Neutrophil (primary cell): Measurements from ENCODE around the gene STXBP5.
A peak's percentile ranks its signal among the peaks of the same experiment; 100 is the strongest.

Experiments
- H3K27ac ChIP-seq: fragments of 200-600 bp; sonication (generic); 2 replicates; pipeline ENCODE4 v1.5.1; 2016; ENCODE audit warnings: mild to moderate bottlenecking, moderate library complexity
- H3K27me3 ChIP-seq: fragments of 200-600 bp; sonication (generic); 2 replicates; pipeline ENCODE4 v1.6.0; 2016; ENCODE audit warnings: mild to moderate bottlenecking
- H3K36me3 ChIP-seq: fragments of 200-600 bp; sonication (generic); 2 replicates; pipeline ENCODE4 v1.5.1; 2017
- H3K4me1 ChIP-seq, 2 experiments: fragments of 200-600 bp in 1 of 2; sonication (generic) in 1 of 2; 1 replicate in 1 of 2; 2 replicates in 1 of 2; pipeline versions ENCODE4 v1.5.1 to v1.6.1; 2013 to 2016; ENCODE audit warnings: low read depth in 1 of 2, low read length in 1 of 2, mild to moderate bottlenecking in 1 of 2, moderate library complexity in 1 of 2; ENCODE audit not compliant: control insufficient read depth in 1 of 2, insufficient read depth in 1 of 2
- H3K4me3 ChIP-seq, 2 experiments: fragments of 200-600 bp in 1 of 2; sonication (generic) in 1 of 2; 1 replicate in 1 of 2; 2 replicates in 1 of 2; pipeline ENCODE4 v1.5.1; 2013 to 2016; ENCODE audit warnings: low read depth in 1 of 2, low read length in 1 of 2, mild to moderate bottlenecking in 1 of 2, moderate library complexity in 1 of 2
- H3K9me3 ChIP-seq: fragments of 200-600 bp; sonication (generic); 2 replicates; pipeline ENCODE4 v1.5.1; 2016
- CTCF ChIP-seq: fragments of 200-600 bp; sonication (generic); IDR thresholded peaks from 2 replicates; pipeline ENCODE4 v1.5.1; 2016; ENCODE audit warnings: antibody characterized with exemption

Gene STXBP5

GRCh38 chr6:147231589-147231988, 27.4 kb downstream of the STXBP5 start:
- no peak for TF ChIP-seq CTCF
- Histone ChIP-seq H3K27me3 (no peaks in the 10 kb centered on the region), H3K4me1 (peaks cover 3 to 6% of the 10 kb centered on the region in 2 experiments), H3K27ac (no peak overlapping the region), H3K4me3 (no peak overlapping the region), H3K9me3 (no peaks in the 10 kb centered on the region), H3K36me3 (peaks cover 4% of the 10 kb centered on the region)

GRCh38 chr6:147234685-147235084, 30.5 kb downstream of the STXBP5 start:
- H3K36me3 ChIP-seq, result peaks cover 21% of the 10 kb centered on the region
- H3K27ac ChIP-seq, result no peak overlapping the region
- H3K4me3 ChIP-seq, result no peak overlapping the region
- H3K9me3 ChIP-seq, result no peaks in the 10 kb centered on the region
- peaks cover 7 to 8% of the 10 kb centered on the region in 2 experiments for H3K4me1 ChIP-seq
- TF ChIP-seq CTCF, result no peak
- H3K27me3 ChIP-seq, result no peaks in the 10 kb centered on the region

- peaks cover 7 to 8% of the 10 kb centered on the region in 2 experiments for H3K4me1 ChIP-seq
- H3K27me3 ChIP-seq, result no peaks in the 10 kb centered on the region
- no peak for TF ChIP-seq CTCF
- peaks cover 47% of the 10 kb centered on the region for H3K36me3 ChIP-seq
- H3K9me3 ChIP-seq, result no peaks in the 10 kb centered on the region
- H3K4me3 ChIP-seq, result no peak overlapping the region
- H3K27ac ChIP-seq, result peak overlapping the region; percentile 38
Measured at GRCh38 chr6:147238164-147238563, 33.9 kb downstream of the STXBP5 start.

- TF ChIP-seq CTCF, result no peak
- H3K27ac ChIP-seq, result peak overlapping the region; percentile 38
- H3K36me3 ChIP-seq, result peaks cover 47% of the 10 kb centered on the region
- peaks cover 7 to 8% of the 10 kb centered on the region in 2 experiments for H3K4me1 ChIP-seq
- no peaks in the 10 kb centered on the region for H3K9me3 ChIP-seq
- no peak overlapping the region for H3K4me3 ChIP-seq
- no peaks in the 10 kb centered on the region for H3K27me3 ChIP-seq
Measured at GRCh38 chr6:147238906-147239305, 34.7 kb downstream of the STXBP5 start.

- Histone ChIP-seq H3K4me1 (no peaks in the 10 kb centered on the region), H3K27ac (no peak overlapping the region), H3K4me3 (no peak overlapping the region), H3K36me3 (peaks cover 71% of the 10 kb centered on the region), H3K27me3 (no peaks in the 10 kb centered on the region), H3K9me3 (no peaks in the 10 kb centered on the region)
- no peak for TF ChIP-seq CTCF
Measured at GRCh38 chr6:147244832-147245231, 40.6 kb downstream of the STXBP5 start.

- Histone ChIP-seq H3K9me3 (no peaks in the 10 kb centered on the region), H3K4me1 (no peaks in the 10 kb centered on the region), H3K4me3 (no peak overlapping the region), H3K36me3 (peaks cover 69% of the 10 kb centered on the region), H3K27ac (peak overlapping the region; percentile 30), H3K27me3 (no peaks in the 10 kb centered on the region)
- no peak for TF ChIP-seq CTCF
Measured at GRCh38 chr6:147245693-147246092, 41.5 kb downstream of the STXBP5 start.
